Measurements from ENCODE around the gene POU2F2. TPM values are rescaled to one million over a fixed set of nuclear protein-coding genes. Genes with fewer than 3 reads are reported as not detected.

Gene POU2F2
- total RNA-seq, 2 experiments from 2014 or later = 17.7 to 40.4 TPM

DNA sequence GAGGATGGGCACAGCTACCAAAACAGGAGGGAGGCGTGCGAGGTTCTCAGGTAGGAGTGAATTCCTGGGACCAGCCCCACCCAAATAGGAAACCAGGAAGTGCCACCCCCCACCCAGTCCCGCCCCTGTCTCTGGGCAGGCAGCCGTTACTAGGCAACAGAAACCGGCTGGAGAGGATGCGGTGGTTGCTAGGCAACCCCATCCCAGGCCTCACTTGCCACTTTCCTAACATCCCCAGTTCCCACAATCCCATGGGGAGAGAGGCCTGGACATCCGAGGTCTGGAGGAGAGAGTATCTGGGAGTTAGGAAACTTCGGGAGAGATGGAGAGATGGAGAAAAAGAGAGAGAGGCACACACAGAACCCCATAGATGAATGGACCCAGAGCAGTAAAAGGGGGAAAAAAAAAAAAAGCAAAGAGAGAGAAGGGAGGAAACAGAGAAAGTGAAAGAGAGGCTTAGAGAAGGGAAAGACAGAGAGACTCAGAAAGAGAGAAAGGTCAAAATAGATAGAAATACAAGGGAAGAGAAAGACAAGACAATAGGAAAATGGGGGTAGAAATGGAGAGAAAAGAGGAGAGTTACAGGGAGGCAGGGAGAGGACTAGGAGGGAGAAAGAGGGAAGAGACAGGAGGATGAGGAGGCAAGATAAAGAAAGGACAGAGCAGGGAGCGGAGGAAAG is 66.0 kb downstream of the POU2F2 start:
- Mint-ChIP-seq H3K4me1 (no peaks in the 10 kb centered on the region), H3K27me3 (peaks cover 5% of the 10 kb centered on the region), H3K27ac (no peak overlapping the region), H3K36me3 (no peaks in the 10 kb centered on the region), H3K4me3 (no peak overlapping the region), H3K9me3 (ENCODE audit: low read depth) (no peaks in the 10 kb centered on the region)
- DNase-seq = peak; percentile 55
- no peak for ATAC-seq
- CTCF ChIA-PET = interaction anchor here (1.1 kb wide), 2 partner anchors 32 to 35 kb away, joined by 3 read pairs; no protein-coding TSS in a partner anchor

DNA sequence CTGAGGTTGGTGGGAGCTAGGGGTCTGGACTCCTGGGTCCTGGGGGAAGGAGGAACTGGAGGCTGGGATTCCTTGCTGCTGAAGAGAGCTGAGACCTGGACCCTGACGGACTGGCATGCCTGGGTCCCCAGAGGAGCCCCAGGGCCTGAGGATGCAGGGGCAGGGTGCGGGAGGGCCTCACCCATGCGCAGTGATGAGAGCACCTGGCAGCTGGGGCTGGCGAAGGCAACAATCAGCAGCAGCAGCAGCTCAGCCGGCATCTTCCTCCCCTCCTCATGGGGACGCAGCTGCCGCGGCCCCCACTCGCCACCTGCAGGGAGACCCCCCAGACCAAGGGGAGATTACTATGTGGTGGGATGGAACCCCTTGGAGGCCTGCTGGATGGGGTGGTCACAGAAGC is 66.7 kb downstream of the POU2F2 start:
- Mint-ChIP-seq H3K4me1 (no peaks in the 10 kb centered on the region), H3K9me3 (ENCODE audit: low read depth) (no peaks in the 10 kb centered on the region), H3K27me3 (peaks cover 3% of the 10 kb centered on the region), H3K27ac (no peak overlapping the region), H3K4me3 (no peak overlapping the region), H3K36me3 (no peaks in the 10 kb centered on the region)
- no peak for ATAC-seq
- DNase-seq = no peak
- CTCF ChIA-PET = interaction anchor here (1.1 to 1.2 kb wide), 3 partner anchors 31 to 44 kb away, joined by 3 read pairs; no protein-coding TSS in a partner anchor

DNA sequence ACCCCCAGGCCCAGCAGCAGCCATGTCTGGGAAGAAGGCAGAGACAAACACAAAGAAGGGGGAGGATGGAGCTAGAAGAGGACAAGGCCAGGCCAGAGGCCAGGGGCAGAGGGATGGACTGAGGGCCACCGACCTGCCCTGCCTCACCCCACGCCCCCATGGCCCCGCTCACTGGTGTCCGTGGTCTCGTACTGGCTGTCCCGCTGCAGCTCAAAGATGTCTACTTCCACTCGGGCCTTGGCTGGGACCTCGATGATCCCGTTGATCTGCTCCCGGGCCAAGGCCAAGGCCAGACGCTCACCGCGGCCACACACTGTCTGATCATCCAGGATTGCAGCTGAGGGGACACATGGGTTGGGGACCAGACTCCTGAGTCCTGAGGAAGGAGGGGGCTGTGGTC is 67.2 kb downstream of the POU2F2 start:
- DNase-seq = no peak
- ATAC-seq = no peak
- Mint-ChIP-seq H3K27me3 (no peaks in the 10 kb centered on the region), H3K4me3 (no peak overlapping the region), H3K9me3 (ENCODE audit: low read depth) (no peaks in the 10 kb centered on the region), H3K27ac (no peak overlapping the region), H3K4me1 (no peaks in the 10 kb centered on the region), H3K36me3 (no peaks in the 10 kb centered on the region)
- CTCF ChIA-PET = interaction anchor here (1.1 to 1.2 kb wide), 3 partner anchors 30 to 44 kb away, joined by 3 read pairs; no protein-coding TSS in a partner anchor

DNA sequence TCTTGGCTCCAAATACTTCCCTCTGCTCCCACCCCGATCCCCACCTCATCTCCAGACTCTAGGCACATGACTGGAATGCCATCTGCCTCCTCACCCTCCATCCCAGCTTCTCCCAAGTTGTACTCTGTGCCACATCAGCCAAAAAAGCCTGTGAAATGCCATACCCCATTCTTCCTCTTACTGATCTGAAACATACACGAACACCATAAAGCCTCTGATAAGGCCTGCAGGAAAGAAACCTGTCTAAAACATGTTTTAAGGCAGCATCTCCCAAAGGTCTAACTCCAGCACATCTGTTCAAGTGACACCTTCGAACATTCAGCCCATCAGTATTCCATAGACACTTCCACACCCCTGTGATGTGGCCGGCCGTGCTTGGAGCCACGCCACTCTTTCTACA is 67.8 kb downstream of the POU2F2 start:
- ATAC-seq (no peak), DNase-seq (no peak)
- CTCF ChIA-PET = interaction anchor here (1.2 kb wide), 1 partner anchor 45 kb away, joined by 3 read pairs; no protein-coding TSS in a partner anchor

DNA sequence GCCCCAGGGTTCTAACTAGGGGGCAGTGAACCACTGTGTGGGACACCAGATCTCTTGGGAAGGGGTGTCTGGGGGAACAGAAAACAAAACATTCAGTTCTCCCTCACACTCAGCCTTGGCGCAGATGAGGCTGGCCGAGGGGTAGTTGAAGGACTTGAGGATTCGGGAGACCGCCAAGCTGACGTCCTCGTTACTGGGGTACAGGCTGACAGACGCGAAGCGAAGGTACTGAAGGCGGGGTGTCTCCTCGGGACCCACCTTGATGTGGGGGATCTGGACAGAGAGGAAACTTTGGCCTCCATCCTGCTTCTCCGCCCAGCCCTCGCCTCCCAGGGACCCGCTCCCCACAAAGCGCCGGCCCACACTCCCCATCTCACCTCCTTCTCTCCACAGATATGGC is 69.9 kb downstream of the POU2F2 start:
- Mint-ChIP-seq H3K27ac (no peak overlapping the region), H3K27me3 (no peaks in the 10 kb centered on the region), H3K9me3 (ENCODE audit: low read depth) (no peaks in the 10 kb centered on the region), H3K4me1 (no peaks in the 10 kb centered on the region), H3K4me3 (no peak overlapping the region), H3K36me3 (no peaks in the 10 kb centered on the region)
- ATAC-seq (no peak), DNase-seq (no peak)
- CTCF ChIA-PET = no interaction called here

More for the DNA sequence above, 67.8 kb downstream of the POU2F2 start:
- Mint-ChIP-seq H3K4me3 (no peak overlapping the region), H3K36me3 (no peaks in the 10 kb centered on the region), H3K27me3 (no peaks in the 10 kb centered on the region), H3K4me1 (no peaks in the 10 kb centered on the region), H3K27ac (no peak overlapping the region), H3K9me3 (ENCODE audit: low read depth) (no peaks in the 10 kb centered on the region)

DNA sequence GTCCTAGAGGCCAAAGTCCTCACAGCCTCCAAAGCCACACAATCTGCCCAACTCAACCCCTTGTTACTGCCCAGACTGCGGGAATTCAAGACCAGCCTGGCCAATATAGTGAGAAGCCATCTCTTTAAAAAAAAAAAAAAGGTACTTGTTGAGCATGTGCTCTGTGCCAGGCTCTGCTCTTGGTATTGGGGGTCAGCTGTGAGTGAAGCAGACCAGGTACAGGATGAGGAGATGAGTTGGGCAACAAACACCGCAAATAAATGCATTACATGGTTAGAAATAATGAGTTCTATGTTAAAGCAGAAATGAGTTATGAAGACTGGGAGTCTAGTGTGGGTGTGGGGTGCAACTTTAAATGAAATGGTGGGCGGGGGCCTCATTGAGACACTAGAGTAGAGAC is 72.1 kb downstream of the POU2F2 start:
- CTCF ChIA-PET = no interaction called here
- ATAC-seq = no peak

DNA sequence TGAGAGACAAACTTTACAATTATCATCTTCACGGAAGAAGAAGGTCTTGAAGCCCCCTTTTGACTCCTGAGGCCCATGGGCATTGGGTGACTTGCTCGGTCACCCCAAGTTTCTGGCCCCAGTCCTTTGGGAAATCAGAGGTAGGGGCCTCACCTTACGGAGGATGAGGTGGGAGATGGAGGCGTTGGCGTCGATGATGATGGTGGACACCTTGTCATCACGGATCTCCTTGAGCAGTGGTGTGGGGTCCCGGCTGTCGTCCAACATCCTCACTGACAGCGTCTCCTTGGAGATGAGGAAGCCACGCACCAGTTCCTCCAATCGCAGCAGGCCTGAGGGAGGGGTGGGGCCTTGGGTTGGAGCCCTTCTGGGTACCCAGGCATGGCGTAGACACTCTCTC is 73.0 kb downstream of the POU2F2 start:
- DNase-seq (no peak), ATAC-seq (no peak)
- H3K27me3 Mint-ChIP-seq = no peaks in the 10 kb centered on the region
- H3K9me3 Mint-ChIP-seq (ENCODE audit: low read depth) = no peaks in the 10 kb centered on the region
- CTCF ChIA-PET = interaction anchor here (1.0 kb wide), 1 partner anchor 24 kb away, joined by 4 read pairs; no protein-coding TSS in a partner anchor
- H3K4me3 Mint-ChIP-seq = no peak overlapping the region
- no peaks in the 10 kb centered on the region for H3K36me3 Mint-ChIP-seq
- H3K4me1 Mint-ChIP-seq = no peaks in the 10 kb centered on the region
- no peak overlapping the region for H3K27ac Mint-ChIP-seq

More for the DNA sequence above, 72.1 kb downstream of the POU2F2 start:
- Mint-ChIP-seq H3K9me3 (ENCODE audit: low read depth) (no peaks in the 10 kb centered on the region), H3K27me3 (no peaks in the 10 kb centered on the region), H3K27ac (no peak overlapping the region), H3K4me3 (no peak overlapping the region), H3K4me1 (no peaks in the 10 kb centered on the region), H3K36me3 (no peaks in the 10 kb centered on the region)
- DNase-seq = no peak

DNA sequence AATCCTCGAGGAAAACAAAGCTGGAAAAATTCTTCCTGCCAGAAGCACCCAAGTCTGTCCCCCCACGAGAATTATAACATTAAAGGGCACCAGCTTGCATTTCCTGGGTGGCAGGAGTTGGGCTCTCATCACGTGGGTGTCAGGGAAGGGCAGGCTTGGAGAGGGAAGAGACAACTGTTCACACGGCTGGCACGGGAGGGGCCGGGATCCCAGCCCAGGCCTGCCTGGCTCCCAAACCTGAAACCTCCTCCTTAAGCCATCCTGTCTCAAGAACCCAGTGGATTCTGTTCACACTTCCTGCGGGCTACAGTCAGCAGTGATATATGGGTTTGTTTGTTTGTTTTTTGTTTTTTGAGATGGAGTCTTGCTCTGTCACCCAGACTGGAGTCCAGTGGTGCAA is 74.4 kb downstream of the POU2F2 start:
- Mint-ChIP-seq H3K4me3 (no peak overlapping the region), H3K4me1 (no peaks in the 10 kb centered on the region), H3K27me3 (no peaks in the 10 kb centered on the region), H3K9me3 (ENCODE audit: low read depth) (no peaks in the 10 kb centered on the region), H3K27ac (no peak overlapping the region), H3K36me3 (no peaks in the 10 kb centered on the region)
- ATAC-seq = no peak
- CTCF ChIA-PET = no interaction called here
- no peak for DNase-seq

DNA sequence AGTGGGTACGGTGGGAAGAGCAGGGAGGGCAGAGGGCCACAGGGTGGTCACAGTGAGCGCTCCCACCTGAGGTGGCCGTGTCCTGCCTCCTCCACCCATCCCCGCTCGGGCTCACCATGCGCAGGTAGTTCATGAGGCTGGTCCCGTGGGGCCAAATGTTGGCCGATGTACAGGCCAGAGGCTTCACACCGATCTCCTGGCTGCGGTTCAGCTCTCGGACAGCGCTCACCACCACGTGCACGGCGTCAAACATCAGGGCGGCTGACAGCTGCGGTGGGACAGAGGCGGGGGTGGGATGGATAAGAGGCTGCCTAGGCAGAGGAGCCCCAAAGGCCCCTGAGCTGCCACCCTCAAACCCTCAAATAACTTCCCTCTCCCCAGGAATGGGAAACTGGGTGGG is 78.0 kb downstream of the POU2F2 start:
- Mint-ChIP-seq H3K4me3 (no peak overlapping the region), H3K36me3 (no peaks in the 10 kb centered on the region), H3K27ac (no peak overlapping the region), H3K27me3 (no peaks in the 10 kb centered on the region), H3K4me1 (peaks cover 19% of the 10 kb centered on the region), H3K9me3 (ENCODE audit: low read depth) (no peaks in the 10 kb centered on the region)
- no peak for ATAC-seq
- DNase-seq = no peak
- CTCF ChIA-PET = no interaction called here

DNA sequence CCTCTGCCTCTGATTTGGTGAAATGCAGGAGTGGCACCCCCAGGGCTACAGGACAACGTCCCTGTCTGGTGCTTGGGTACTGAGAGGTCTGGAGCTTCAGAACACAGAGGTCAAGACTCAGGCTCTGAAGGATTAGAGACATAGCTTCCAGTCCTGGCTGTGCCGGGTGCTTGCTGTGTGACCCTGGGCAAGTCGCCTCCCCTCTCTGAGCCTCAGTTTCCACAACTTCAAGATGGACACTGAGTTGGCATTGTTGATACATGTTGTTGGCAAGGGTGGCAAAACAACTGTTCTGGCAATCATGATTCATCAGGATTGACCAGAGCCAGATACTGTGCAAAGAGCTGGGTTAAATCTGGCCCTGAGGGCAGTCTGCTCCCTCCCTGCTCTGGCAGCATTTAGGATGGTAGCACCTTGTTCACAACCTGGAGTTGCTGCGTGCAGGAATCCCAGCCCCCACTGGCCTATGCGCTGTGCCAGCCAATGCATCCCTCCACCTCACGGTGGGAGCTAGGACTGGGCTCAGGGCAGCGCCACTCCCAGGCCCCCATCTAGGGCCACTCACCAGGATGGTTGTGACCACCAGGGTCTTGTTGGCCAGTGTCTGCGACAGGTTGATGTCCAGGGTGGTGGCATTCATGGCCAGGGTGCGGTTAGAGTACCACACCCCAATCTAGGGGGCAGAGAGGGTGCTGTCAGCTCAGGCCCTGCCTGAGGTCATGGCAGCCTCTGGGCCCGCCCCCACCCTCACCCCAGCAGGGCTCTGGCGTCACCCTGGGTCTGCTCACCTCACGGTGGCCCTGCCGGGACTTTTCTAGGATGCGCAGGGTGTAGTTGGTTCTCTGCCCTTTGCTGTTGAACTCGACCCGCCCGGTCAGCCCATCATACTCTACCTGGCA is 79.0 kb downstream of the POU2F2 start:
- Mint-ChIP-seq H3K36me3 (no peaks in the 10 kb centered on the region), H3K27ac (no peak overlapping the region), H3K4me3 (no peak overlapping the region), H3K27me3 (no peaks in the 10 kb centered on the region), H3K4me1 (peaks cover 24% of the 10 kb centered on the region), H3K9me3 (ENCODE audit: low read depth) (no peaks in the 10 kb centered on the region)
- ATAC-seq (no peak), DNase-seq (no peak)
- CTCF ChIA-PET = interaction anchor here (1.2 kb wide), 1 partner anchor 19 kb away, joined by 4 read pairs; no protein-coding TSS in a partner anchor

DNA sequence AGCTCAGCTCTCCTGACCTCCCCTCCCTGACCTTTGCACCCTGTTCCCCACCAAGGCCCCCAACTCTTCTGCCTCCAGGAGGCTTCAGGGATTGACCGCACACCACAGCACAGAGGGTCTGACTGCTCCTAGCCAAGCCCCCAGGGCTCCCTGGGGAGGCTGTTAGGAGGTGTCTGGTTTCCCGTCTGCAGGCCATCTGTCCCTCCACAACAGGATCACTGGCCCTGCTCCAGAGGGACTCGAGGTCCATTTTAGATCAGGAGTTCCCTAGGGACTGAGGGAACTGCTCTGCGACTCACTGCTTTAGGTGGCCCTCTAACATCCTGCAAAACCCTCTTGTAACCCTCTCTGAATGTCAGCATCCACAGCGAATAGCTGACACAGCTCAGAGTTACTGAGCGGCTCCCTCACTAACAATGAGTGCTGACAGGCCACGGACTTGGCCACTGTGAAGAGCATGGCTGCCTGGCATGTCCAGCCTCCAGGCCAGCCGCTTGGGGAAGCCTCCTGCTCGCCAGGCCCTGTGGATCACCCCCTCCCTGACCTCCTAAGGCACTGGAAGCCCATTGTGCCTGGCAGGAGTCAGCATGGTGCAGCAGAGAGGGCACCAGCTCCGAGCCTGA is 79.9 kb downstream of the POU2F2 start:
- H3K9me3 Mint-ChIP-seq (ENCODE audit: low read depth) = no peaks in the 10 kb centered on the region
- peaks cover 24% of the 10 kb centered on the region for H3K4me1 Mint-ChIP-seq
- no peaks in the 10 kb centered on the region for H3K36me3 Mint-ChIP-seq
- ATAC-seq (no peak), DNase-seq (no peak)
- H3K27ac Mint-ChIP-seq = no peak overlapping the region
- no peaks in the 10 kb centered on the region for H3K27me3 Mint-ChIP-seq
- no peak overlapping the region for H3K4me3 Mint-ChIP-seq
- CTCF ChIA-PET = interaction anchor here (1.2 to 4.5 kb wide), 3 partner anchors 18 to 21 kb away, joined by 4 to 16 read pairs (median 7); no protein-coding TSS in a partner anchor

DNA sequence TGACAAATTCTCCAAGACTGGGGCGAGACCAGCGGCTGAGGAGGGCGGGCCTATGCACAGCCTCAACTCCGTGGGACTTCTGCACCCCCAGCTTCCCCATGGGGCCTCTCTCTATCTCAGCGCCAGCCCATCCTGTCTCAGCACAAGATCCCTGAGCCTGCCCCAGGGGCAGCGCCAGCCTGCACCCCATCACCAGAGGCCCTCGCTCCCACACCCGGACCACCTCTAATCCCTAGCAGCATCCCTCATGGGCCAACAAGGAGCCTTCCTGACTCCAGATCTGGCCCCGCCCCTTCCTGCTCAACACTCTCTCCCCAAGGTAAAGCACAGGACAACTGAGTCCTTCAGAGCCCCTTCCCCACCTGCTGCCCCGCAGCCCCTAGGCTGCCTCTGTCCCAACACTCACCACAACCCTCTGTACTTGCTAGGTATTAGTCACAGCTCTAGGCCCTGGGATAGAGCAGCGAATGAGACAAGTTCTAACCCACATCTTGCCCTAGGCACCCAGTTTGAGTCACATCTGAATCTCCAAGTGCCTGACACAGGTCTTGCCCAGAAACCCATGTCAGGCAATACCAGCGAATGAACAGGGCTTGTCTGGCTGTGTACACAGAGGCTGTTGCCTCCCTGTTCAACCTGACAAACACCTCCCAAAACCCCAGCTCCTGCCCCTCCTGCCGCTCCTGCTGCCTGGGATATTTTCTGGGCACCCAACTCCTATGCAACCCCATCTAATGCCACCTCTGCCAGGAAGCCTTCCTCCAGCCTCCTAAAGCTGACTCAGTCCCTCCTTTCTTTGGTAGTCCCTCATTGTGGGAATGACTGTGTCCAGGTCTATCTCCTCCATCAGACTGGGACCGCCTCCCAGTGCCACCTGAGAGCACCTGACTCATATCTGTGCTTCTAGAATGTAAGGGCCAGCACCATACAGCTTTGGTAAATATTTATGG is 80.8 kb downstream of the POU2F2 start:
- H3K4me3 Mint-ChIP-seq = no peak overlapping the region
- peak; percentile 90 for ATAC-seq
- peak overlapping the region; percentile 63 for H3K27ac Mint-ChIP-seq
- H3K4me1 Mint-ChIP-seq = peaks cover 24% of the 10 kb centered on the region
- DNase-seq = peak; percentile 75
- CTCF ChIA-PET = interaction anchor here (1.2 to 4.5 kb wide), 2 partner anchors 17 to 20 kb away, joined by 7 to 16 read pairs; no protein-coding TSS in a partner anchor
- H3K27me3 Mint-ChIP-seq = peaks cover under 1% of the 10 kb centered on the region
- no peaks in the 10 kb centered on the region for H3K36me3 Mint-ChIP-seq
- H3K9me3 Mint-ChIP-seq (ENCODE audit: low read depth) = no peaks in the 10 kb centered on the region

Data from activated CD8-positive, alpha-beta memory T cell treated with anti-CD3 and anti-CD28 coated beads, Interleukin-2, amount 10 ng/mL, durations not matched to agents 7 days and 5 days (primary cell).